Retina (tissue), 1 donor: ENCODE measurements around the gene POLR1F.
A peak's percentile ranks its signal among the peaks of the same experiment; 100 is the strongest.
"Not testable (repeated sequence)": the region's sequence is repeated elsewhere in the genome, so short reads cannot be mapped to it uniquely, and the experiment has no call there.

Experiments used
- DNase-seq: peaks from one replicate; pipeline ENCODE4 v3.0.0-alpha.2; 2016

Gene POLR1F

GRCh38 chr7:19708397-19709248 lies at the start of gene POLR1F:
POLR1F (minus strand) TSS chr7:19709037; CDS start chr7:19709016, 21 bp downstream.
- peak; percentile 100 for DNase-seq

GRCh38 chr7:19754521-19755116 lies 45.8 kb upstream of the POLR1F start:
- peak; percentile 57 for DNase-seq

GRCh38 chr7:19752020-19752419 lies 43.2 kb upstream of the POLR1F start:
- no peak for DNase-seq

- no peak for DNase-seq
These were observed 40.8 kb upstream of the POLR1F start for GRCh38 chr7:19749658-19750057.

- DNase-seq = peak; percentile 18
These were observed 39.0 kb upstream of the POLR1F start for GRCh38 chr7:19747740-19748339.

- DNase-seq = no peak
These were observed 35.2 kb upstream of the POLR1F start for GRCh38 chr7:19744075-19744474.

GRCh38 chr7:19728716-19729115 lies 19.9 kb upstream of the POLR1F start:
- no peak for DNase-seq

- no peak for DNase-seq
These were observed 16.9 kb upstream of the POLR1F start for GRCh38 chr7:19725770-19726169.

- DNase-seq = no peak
These were observed 6.7 kb upstream of the POLR1F start for GRCh38 chr7:19715499-19715898.

GRCh38 chr7:19713676-19714075 lies 4.8 kb upstream of the POLR1F start:
- peak; percentile 15 for DNase-seq

GRCh38 chr7:19709249-19709578 lies 377 bp upstream of the POLR1F start:
- DNase-seq = no peak

GRCh38 chr7:19707240-19707639 lies 1.6 kb downstream of the POLR1F start:
- no peak for DNase-seq

GRCh38 chr7:19705663-19706062 lies 3.2 kb downstream of the POLR1F start:
- DNase-seq = no peak

GRCh38 chr7:19701471-19701870 lies 7.4 kb downstream of the POLR1F start:
- no peak for DNase-seq

- no peak for DNase-seq
These were observed 7.9 kb downstream of the POLR1F start for GRCh38 chr7:19700936-19701335.

GRCh38 chr7:19698331-19698730 lies 10.5 kb downstream of the POLR1F start:
- DNase-seq = no peak

GRCh38 chr7:19696926-19697325 lies 11.9 kb downstream of the POLR1F start:
- no peak for DNase-seq

GRCh38 chr7:19692111-19692828 lies 16.6 kb downstream of the POLR1F start:
- no peak for DNase-seq

- no peak for DNase-seq
These were observed 18.1 kb downstream of the POLR1F start for GRCh38 chr7:19690736-19691135.

GRCh38 chr7:19689130-19689529 lies 19.7 kb downstream of the POLR1F start:
- DNase-seq = not testable (repeated sequence)

- no peak for DNase-seq
These were observed 27.2 kb downstream of the POLR1F start for GRCh38 chr7:19681596-19681995.

- no peak for DNase-seq
These were observed 31.7 kb downstream of the POLR1F start for GRCh38 chr7:19677180-19677579.

- no peak for DNase-seq
These were observed 33.0 kb downstream of the POLR1F start for GRCh38 chr7:19675816-19676215.
